ENCODE measurements around the gene IMPDH2.
A peak's percentile ranks its signal among the peaks of the same experiment; 100 is the strongest.
"Not testable (repeated sequence)": the region's sequence is repeated elsewhere in the genome, so short reads cannot be mapped to it uniquely, and the experiment has no call there.

Gene IMPDH2

GRCh38 chr3:49013738-49014660 lies 15.2 kb downstream of the IMPDH2 start:
- no peaks in the 10 kb centered on the region for H3K9me3 ChIP-seq (ENCODE audit: insufficient read depth, low read depth, low read length)
- no peak overlapping the region for H3K9ac ChIP-seq (ENCODE audit: low read depth, low read length)
- H3K36me3 ChIP-seq (ENCODE audit: insufficient read depth, low read length): peaks cover 61% of the 10 kb centered on the region
- 91% methylated on average over 24 of the region's 24 CpGs for WGBS
- H3K27ac ChIP-seq (ENCODE audit: low read depth, low read length): no peak overlapping the region
- no peaks in the 10 kb centered on the region for H3K4me1 ChIP-seq (ENCODE audit: insufficient read depth, low read length)
- no peaks in the 10 kb centered on the region for H3K27me3 ChIP-seq (ENCODE audit: insufficient read depth, low read length)
- no peak overlapping the region for H3K4me3 ChIP-seq (ENCODE audit: low read length)

GRCh38 chr3:49013113-49013737 lies 16.0 kb downstream of the IMPDH2 start:
- Histone ChIP-seq H3K36me3 (ENCODE audit: insufficient read depth, low read length) (peaks cover 61% of the 10 kb centered on the region), H3K4me1 (ENCODE audit: insufficient read depth, low read length) (0 out of 2 replicates have a peak, but pooled peaks cover 5% of the 10 kb centered on the region), H3K27ac (ENCODE audit: low read depth, low read length) (no peak overlapping the region), H3K9me3 (ENCODE audit: insufficient read depth, low read depth, low read length) (no peaks in the 10 kb centered on the region), H3K4me3 (ENCODE audit: low read length) (no peak overlapping the region), H3K27me3 (ENCODE audit: insufficient read depth, low read length) (no peaks in the 10 kb centered on the region), H3K9ac (ENCODE audit: low read depth, low read length) (no peak overlapping the region)
- WGBS: 95% methylated on average over 19 of the region's 19 CpGs

- no peaks in the 10 kb centered on the region for H3K27me3 ChIP-seq (ENCODE audit: insufficient read depth, low read length)
- no peak overlapping the region for H3K4me3 ChIP-seq (ENCODE audit: low read length)
- H3K9ac ChIP-seq (ENCODE audit: low read depth, low read length): no peak overlapping the region
- no peak overlapping the region for H3K27ac ChIP-seq (ENCODE audit: low read depth, low read length)
- peaks cover 61% of the 10 kb centered on the region for H3K36me3 ChIP-seq (ENCODE audit: insufficient read depth, low read length)
- 0 out of 2 replicates have a peak, but pooled peaks cover 6% of the 10 kb centered on the region for H3K4me1 ChIP-seq (ENCODE audit: insufficient read depth, low read length)
- WGBS: 94% methylated on average over 17 of the region's 17 CpGs
- H3K9me3 ChIP-seq (ENCODE audit: insufficient read depth, low read depth, low read length): no peaks in the 10 kb centered on the region
Observed at GRCh38 chr3:49012441-49013017, 16.7 kb downstream of the IMPDH2 start.

GRCh38 chr3:49009396-49009795 lies 19.8 kb downstream of the IMPDH2 start:
- no peak overlapping the region for H3K27ac ChIP-seq (ENCODE audit: low read depth, low read length)
- H3K4me1 ChIP-seq (ENCODE audit: insufficient read depth, low read length): 0 out of 2 replicates have a peak, but pooled peaks cover 6% of the 10 kb centered on the region
- no peaks in the 10 kb centered on the region for H3K27me3 ChIP-seq (ENCODE audit: insufficient read depth, low read length)
- no peak overlapping the region for H3K4me3 ChIP-seq (ENCODE audit: low read length)
- H3K36me3 ChIP-seq (ENCODE audit: insufficient read depth, low read length): peaks cover 37% of the 10 kb centered on the region
- WGBS: 94% methylated on average over 3 of the region's 3 CpGs
- H3K9me3 ChIP-seq (ENCODE audit: insufficient read depth, low read depth, low read length): no peaks in the 10 kb centered on the region
- H3K9ac ChIP-seq (ENCODE audit: low read depth, low read length): no peak overlapping the region

- H3K27me3 ChIP-seq (ENCODE audit: insufficient read depth, low read length); H3K9me3 ChIP-seq (ENCODE audit: insufficient read depth, low read depth, low read length); H3K4me1 ChIP-seq (ENCODE audit: insufficient read depth, low read length); H3K27ac ChIP-seq (ENCODE audit: low read depth, low read length); H3K9ac ChIP-seq (ENCODE audit: low read depth, low read length): not testable (repeated sequence)
- H3K36me3 ChIP-seq (ENCODE audit: insufficient read depth, low read length): peaks cover 30% of the 10 kb centered on the region
- H3K4me3 ChIP-seq (ENCODE audit: low read length): peak overlapping the region; percentile 96
- WGBS: 96% methylated on average over 5 of the region's 5 CpGs
Observed at GRCh38 chr3:49008627-49009026, 20.6 kb downstream of the IMPDH2 start.

GRCh38 chr3:49007771-49008528 lies 21.2 kb downstream of the IMPDH2 start:
- Histone ChIP-seq H3K27me3 (ENCODE audit: insufficient read depth, low read length) (no peaks in the 10 kb centered on the region), H3K9me3 (ENCODE audit: insufficient read depth, low read depth, low read length) (no peaks in the 10 kb centered on the region), H3K27ac (ENCODE audit: low read depth, low read length) (peak overlapping the region; percentile 100), H3K9ac (ENCODE audit: low read depth, low read length) (peak overlapping the region; percentile 100), H3K4me1 (ENCODE audit: insufficient read depth, low read length) (0 out of 2 replicates have a peak, but pooled peaks cover 6% of the 10 kb centered on the region), H3K4me3 (ENCODE audit: low read length) (peak overlapping the region; percentile 96), H3K36me3 (ENCODE audit: insufficient read depth, low read length) (peaks cover 23% of the 10 kb centered on the region)
- 17% methylated on average over 41 of the region's 41 CpGs for whole genome bisulfite sequencing

- H3K9ac ChIP-seq (ENCODE audit: low read depth, low read length): peak within 1 kb of the TSS; percentile 100
- peaks cover 16% of the 10 kb centered on the region for H3K36me3 ChIP-seq (ENCODE audit: insufficient read depth, low read length)
- no peaks in the 10 kb centered on the region for H3K9me3 ChIP-seq (ENCODE audit: insufficient read depth, low read depth, low read length)
- no peaks in the 10 kb centered on the region for H3K27me3 ChIP-seq (ENCODE audit: insufficient read depth, low read length)
- peak within 1 kb of the TSS; percentile 100 for H3K27ac ChIP-seq (ENCODE audit: low read depth, low read length)
- under 1% methylated on average over 65 of the region's 65 CpGs for WGBS
- H3K4me3 ChIP-seq (ENCODE audit: low read length): peak within 1 kb of the TSS; percentile 96
- 0 out of 2 replicates have a peak, but pooled peaks cover 6% of the 10 kb centered on the region for H3K4me1 ChIP-seq (ENCODE audit: insufficient read depth, low read length)
Observed at GRCh38 chr3:49007068-49007770, 22.0 kb downstream of the IMPDH2 start, which contains the start of gene WDR6. TSS of gene WDR6 (plus strand) at chr3:49007391. CDS start at chr3:49007432, 41 bp downstream.

GRCh38 chr3:49006408-49007067 lies 22.7 kb downstream of the IMPDH2 start:
- Histone ChIP-seq H3K4me3 (ENCODE audit: low read length) (peak overlapping the region; percentile 96), H3K36me3 (ENCODE audit: insufficient read depth, low read length) (peaks cover 9% of the 10 kb centered on the region), H3K9ac (ENCODE audit: low read depth, low read length) (peak overlapping the region; percentile 100), H3K4me1 (ENCODE audit: insufficient read depth, low read length) (0 out of 2 replicates have a peak, but pooled peaks cover 6% of the 10 kb centered on the region), H3K27ac (ENCODE audit: low read depth, low read length) (peak overlapping the region; percentile 100), H3K27me3 (ENCODE audit: insufficient read depth, low read length) (no peaks in the 10 kb centered on the region), H3K9me3 (ENCODE audit: insufficient read depth, low read depth, low read length) (no peaks in the 10 kb centered on the region)
- 4% methylated on average over 32 of the region's 32 CpGs for WGBS

GRCh38 chr3:49005998-49006397 lies 23.2 kb downstream of the IMPDH2 start:
- H3K36me3 ChIP-seq (ENCODE audit: insufficient read depth, low read length): peaks cover 5% of the 10 kb centered on the region; the same call in 1 of the 2 replicates
- 0 out of 2 replicates have a peak, but pooled peaks cover 6% of the 10 kb centered on the region for H3K4me1 ChIP-seq (ENCODE audit: insufficient read depth, low read length)
- WGBS: 93% methylated on average over 5 of the region's 5 CpGs
- H3K9me3 ChIP-seq (ENCODE audit: insufficient read depth, low read depth, low read length): no peaks in the 10 kb centered on the region
- peak overlapping the region; percentile 96 for H3K4me3 ChIP-seq (ENCODE audit: low read length)
- no peaks in the 10 kb centered on the region for H3K27me3 ChIP-seq (ENCODE audit: insufficient read depth, low read length)
- no peak overlapping the region for H3K9ac ChIP-seq (ENCODE audit: low read depth, low read length)
- H3K27ac ChIP-seq (ENCODE audit: low read depth, low read length): no peak overlapping the region

GRCh38 chr3:49005303-49005680 lies 23.9 kb downstream of the IMPDH2 start:
- H3K4me1 ChIP-seq (ENCODE audit: insufficient read depth, low read length): 0 out of 2 replicates have a peak, but pooled peaks cover 6% of the 10 kb centered on the region
- no peak overlapping the region for H3K9ac ChIP-seq (ENCODE audit: low read depth, low read length)
- no peak overlapping the region for H3K27ac ChIP-seq (ENCODE audit: low read depth, low read length)
- H3K27me3 ChIP-seq (ENCODE audit: insufficient read depth, low read length): no peaks in the 10 kb centered on the region
- 97% methylated on average over 3 of the region's 3 CpGs for WGBS
- no peaks in the 10 kb centered on the region for H3K9me3 ChIP-seq (ENCODE audit: insufficient read depth, low read depth, low read length)
- H3K4me3 ChIP-seq (ENCODE audit: low read length): no peak overlapping the region
- H3K36me3 ChIP-seq (ENCODE audit: insufficient read depth, low read length): peaks cover 5% of the 10 kb centered on the region; the same call in 1 of the 2 replicates

Data from HUES64 (cell line).